Karpas-422 (cell line): ENCODE results near the gene CTBP1. TPM values are rescaled to one million over a fixed set of nuclear protein-coding genes. Genes with fewer than 3 reads are reported as not detected.

Source experiments
- DNase-seq: peaks from one replicate; pipeline ENCODE4 v3.0.0-alpha.2; 2015
- H2AFZ ChIP-seq: fragments of 200-600 bp; sonication (generic); 2 replicates; pipeline ENCODE4 v1.6.1; 2014; ENCODE audit warnings: antibody characterized with exemption, low read length, mixed read lengths
- H3K27ac ChIP-seq: fragments of 200-600 bp; sonication (generic); 2 replicates; pipeline ENCODE4 v1.5.1; 2014; ENCODE audit warnings: mild to moderate bottlenecking, low read length, moderate library complexity
- H3K27me3 ChIP-seq: fragments of 200-600 bp; sonication (generic); 2 replicates; pipeline ENCODE4 v1.6.1; 2014; ENCODE audit warnings: low read length, mixed read lengths
- H3K36me3 ChIP-seq: fragments of 200-600 bp; sonication (generic); 2 replicates; pipeline ENCODE4 v1.6.1; 2014; ENCODE audit warnings: low read length, mixed read lengths; ENCODE audit not compliant: insufficient read depth
- H3K4me1 ChIP-seq: fragments of 200-600 bp; sonication (generic); 2 replicates; pipeline ENCODE4 v1.6.1; 2014; ENCODE audit warnings: mild to moderate bottlenecking, low read length, mixed read lengths
- H3K4me2 ChIP-seq: fragments of 200-600 bp; sonication (generic); 2 replicates; pipeline ENCODE4 v1.6.1; 2014; ENCODE audit warnings: low read length, low read depth, mild to moderate bottlenecking; ENCODE audit not compliant: poor library complexity, severe bottlenecking
- H3K4me3 ChIP-seq: fragments of 200-600 bp; sonication (generic); 2 replicates; pipeline ENCODE4 v1.5.1; 2014; ENCODE audit warnings: mild to moderate bottlenecking, antibody characterized with exemption, low read length, mixed read lengths
- H3K79me2 ChIP-seq: fragments of 200-600 bp; sonication (generic); 2 replicates; pipeline ENCODE4 v1.6.1; 2014; ENCODE audit warnings: mild to moderate bottlenecking, low read length, mixed read lengths
- H3K9ac ChIP-seq: fragments of 200-600 bp; sonication (generic); 2 replicates; pipeline ENCODE4 v1.6.0; 2014; ENCODE audit warnings: low read length
- H3K9me2 ChIP-seq: fragments of 200-600 bp; sonication (generic), shearing (Covaris generic); replicated peaks from 2 replicates; pipeline ENCODE4 v1.6.0; 2014; ENCODE audit warnings: mild to moderate bottlenecking, low read length, moderate library complexity; ENCODE audit not compliant: insufficient read depth
- H3K9me3 ChIP-seq: fragments of 300-700, 200-600 bp; sonication (generic); 2 replicates; pipeline ENCODE4 v1.6.1; 2014; ENCODE audit warnings: low read length, mixed read lengths
- H4K20me1 ChIP-seq: fragments of 200-600 bp; sonication (generic); 2 replicates; pipeline ENCODE4 v1.6.1; 2014; ENCODE audit warnings: mild to moderate bottlenecking, antibody characterized with exemption, low read length, low read depth; ENCODE audit not compliant: insufficient read depth
- total RNA-seq: library from RNA; depleted of rRNA; stranded (reverse); fragments of >200 nt; shearing (Covaris generic); gene quantifications from 2 replicates; pipeline ENCODE4 v1.2.3, GENCODE V29; 2014; ENCODE audit warnings: low replicate concordance

Gene CTBP1
- total RNA-seq, 1 experiment from 2014 or later: 86.9 TPM

GRCh38 chr4:1230316-1230715 is 18.6 kb downstream of the CTBP1 start:
- Histone ChIP-seq H3K79me2 (no peaks in the 10 kb centered on the region), H3K27ac (no peak overlapping the region), H3K27me3 (no peaks in the 10 kb centered on the region), H3K9me2 (no peaks in the 10 kb centered on the region), H3K4me1 (no peaks in the 10 kb centered on the region), H4K20me1 (peaks cover 14% of the 10 kb centered on the region; the same call in 1 of the 2 replicates), H3K4me2 (no peak overlapping the region), H2AFZ (no peak overlapping the region), H3K9me3 (no peaks in the 10 kb centered on the region), H3K4me3 (no peak overlapping the region), H3K36me3 (no peaks in the 10 kb centered on the region), H3K9ac (no peak overlapping the region)
- no peak for DNase-seq

- Histone ChIP-seq H3K79me2 (no peaks in the 10 kb centered on the region), H3K27ac (no peak overlapping the region), H3K36me3 (no peaks in the 10 kb centered on the region; the same call in 1 of the 2 replicates), H3K4me1 (no peaks in the 10 kb centered on the region), H2AFZ (no peak overlapping the region), H3K27me3 (no peaks in the 10 kb centered on the region), H3K4me2 (no peak overlapping the region), H3K9me3 (no peaks in the 10 kb centered on the region), H3K4me3 (no peak overlapping the region), H4K20me1 (peaks cover 6% of the 10 kb centered on the region; the same call in 1 of the 2 replicates), H3K9ac (no peak overlapping the region), H3K9me2 (no peaks in the 10 kb centered on the region)
- DNase-seq: no peak
Measured at GRCh38 chr4:1229117-1229849, 19.6 kb downstream of the CTBP1 start.

- Histone ChIP-seq H3K27ac (no peak overlapping the region), H3K9me2 (no peaks in the 10 kb centered on the region), H3K4me1 (no peaks in the 10 kb centered on the region), H3K9ac (no peak overlapping the region), H3K4me3 (no peak overlapping the region), H2AFZ (no peak overlapping the region), H3K9me3 (no peaks in the 10 kb centered on the region), H3K36me3 (no peaks in the 10 kb centered on the region; the same call in 1 of the 2 replicates), H3K27me3 (no peaks in the 10 kb centered on the region), H4K20me1 (no peaks in the 10 kb centered on the region), H3K4me2 (no peak overlapping the region), H3K79me2 (no peaks in the 10 kb centered on the region)
- no peak for DNase-seq
Measured at GRCh38 chr4:1227816-1228215, 21.1 kb downstream of the CTBP1 start.

GRCh38 chr4:1226598-1226997 is 22.3 kb downstream of the CTBP1 start:
- no peak overlapping the region for H3K4me3 ChIP-seq
- peaks cover under 1% of the 10 kb centered on the region for H3K4me1 ChIP-seq
- no peaks in the 10 kb centered on the region for H3K79me2 ChIP-seq
- no peaks in the 10 kb centered on the region for H3K9me2 ChIP-seq
- no peak overlapping the region for H2AFZ ChIP-seq
- H3K27ac ChIP-seq: no peak overlapping the region
- no peaks in the 10 kb centered on the region; the same call in 1 of the 2 replicates for H3K36me3 ChIP-seq
- no peaks in the 10 kb centered on the region for H3K27me3 ChIP-seq
- no peaks in the 10 kb centered on the region for H3K9me3 ChIP-seq
- no peaks in the 10 kb centered on the region for H4K20me1 ChIP-seq
- H3K9ac ChIP-seq: no peak overlapping the region
- H3K4me2 ChIP-seq: no peak overlapping the region
- no peak for DNase-seq

GRCh38 chr4:1226144-1226481 is 22.8 kb downstream of the CTBP1 start:
- H4K20me1 ChIP-seq: no peaks in the 10 kb centered on the region
- no peak overlapping the region for H3K27ac ChIP-seq
- H3K4me1 ChIP-seq: peaks cover 5% of the 10 kb centered on the region
- no peaks in the 10 kb centered on the region for H3K27me3 ChIP-seq
- H3K4me2 ChIP-seq: no peak overlapping the region
- H2AFZ ChIP-seq: no peak overlapping the region
- H3K9me2 ChIP-seq: no peaks in the 10 kb centered on the region
- no peak overlapping the region for H3K4me3 ChIP-seq
- no peak overlapping the region for H3K9ac ChIP-seq
- H3K79me2 ChIP-seq: no peaks in the 10 kb centered on the region
- no peak for DNase-seq
- peaks cover 3% of the 10 kb centered on the region; the same call in 1 of the 2 replicates for H3K36me3 ChIP-seq
- H3K9me3 ChIP-seq: no peaks in the 10 kb centered on the region

GRCh38 chr4:1225272-1226143 is 23.4 kb downstream of the CTBP1 start:
- no peak for DNase-seq
- H2AFZ ChIP-seq: no peak overlapping the region
- no peaks in the 10 kb centered on the region for H3K27me3 ChIP-seq
- H3K36me3 ChIP-seq: peaks cover 5% of the 10 kb centered on the region; the same call in 1 of the 2 replicates
- peaks cover 11% of the 10 kb centered on the region for H3K4me1 ChIP-seq
- H3K9me3 ChIP-seq: no peaks in the 10 kb centered on the region
- no peaks in the 10 kb centered on the region for H3K79me2 ChIP-seq
- no peak overlapping the region for H3K4me3 ChIP-seq
- no peak overlapping the region for H3K4me2 ChIP-seq
- H4K20me1 ChIP-seq: no peaks in the 10 kb centered on the region
- no peak overlapping the region for H3K27ac ChIP-seq
- no peak overlapping the region for H3K9ac ChIP-seq
- H3K9me2 ChIP-seq: no peaks in the 10 kb centered on the region

- no peak for DNase-seq
- H3K27ac ChIP-seq: no peak overlapping the region
- no peaks in the 10 kb centered on the region for H3K9me3 ChIP-seq
- H3K36me3 ChIP-seq: peaks cover 5% of the 10 kb centered on the region; the same call in 1 of the 2 replicates
- H3K4me1 ChIP-seq: peaks cover 25% of the 10 kb centered on the region
- H3K79me2 ChIP-seq: no peaks in the 10 kb centered on the region
- no peaks in the 10 kb centered on the region for H3K9me2 ChIP-seq
- no peaks in the 10 kb centered on the region for H3K27me3 ChIP-seq
- no peak overlapping the region for H2AFZ ChIP-seq
- peaks cover 3% of the 10 kb centered on the region; the same call in 1 of the 2 replicates for H4K20me1 ChIP-seq
- no peak overlapping the region for H3K4me2 ChIP-seq
- H3K9ac ChIP-seq: no peak overlapping the region
- no peak overlapping the region for H3K4me3 ChIP-seq
Measured at GRCh38 chr4:1223841-1224809, 24.8 kb downstream of the CTBP1 start.
